ENCODE measurements around the gene RIPK1. TPM values are rescaled to one million over a fixed set of nuclear protein-coding genes. Genes with fewer than 3 reads are reported as not detected.
"Not testable (repeated sequence)": the region's sequence is repeated elsewhere in the genome, so short reads cannot be mapped to it uniquely, and the experiment has no call there.

Gene RIPK1
- total RNA-seq (2022) (11.5 and 11.6 TPM in 2 replicates), Bru-seq, nascent RNA (percentile 73 among the genes with signal in this experiment), BruChase-seq, experiment 1, labeled RNA remaining after a 6-hour chase (percentile 57 among the genes with signal in this experiment), BruChase-seq, experiment 2, labeled RNA remaining after a 2-hour chase (percentile 66 among the genes with signal in this experiment)
- long read RNA-seq, full-length matches to known transcripts: 1 of 7 reads
- long read RNA-seq, partial matches to known transcripts: 1 of 7 reads
- long read RNA-seq, other reads (novel, unspliced or antisense): 5 of 7 reads

DNA sequence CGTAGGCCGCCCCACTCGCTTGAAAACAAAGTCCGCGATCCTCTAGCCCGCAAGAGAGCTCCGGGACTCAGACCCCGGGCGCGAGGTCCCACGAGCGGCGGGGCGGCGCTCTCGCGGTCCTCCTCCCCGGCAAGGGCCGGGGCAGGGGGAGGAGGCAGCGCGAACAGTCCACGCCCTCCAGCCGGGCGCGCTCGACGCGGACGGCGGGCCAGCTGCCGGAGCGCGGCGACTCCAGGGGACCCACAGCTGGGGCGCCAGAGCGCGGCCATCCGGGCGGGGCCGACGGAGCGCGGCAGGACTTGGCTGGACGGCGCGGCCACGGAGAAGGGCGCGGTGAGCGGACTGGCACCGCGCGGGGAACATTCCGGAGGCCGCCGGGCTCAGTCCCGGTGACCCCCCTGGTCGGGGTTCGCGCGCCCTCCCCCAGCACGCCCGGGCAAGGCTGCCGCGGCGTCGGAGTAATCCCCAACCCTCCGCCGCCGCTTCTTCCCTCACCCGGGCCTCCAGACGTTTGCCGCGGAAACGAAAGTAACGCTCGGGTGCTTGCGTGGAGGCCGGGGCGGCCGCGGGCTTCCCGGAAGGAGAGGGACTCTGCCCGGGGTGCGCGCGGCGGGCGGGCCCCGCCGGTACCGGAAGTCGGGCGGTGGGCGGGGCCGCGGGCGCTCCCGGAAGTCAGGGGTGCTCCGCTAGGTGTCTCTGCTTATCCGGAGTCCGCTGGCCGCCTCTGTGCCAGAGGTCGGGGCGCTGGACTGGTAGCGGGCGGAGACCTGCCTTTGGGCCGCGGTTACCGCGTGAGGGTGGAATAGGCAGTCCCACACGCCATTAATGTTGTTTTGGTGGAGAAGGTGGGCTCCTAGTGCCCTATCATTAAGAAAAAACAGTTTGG, at the start of gene RIPK1:
Gene RIPK1, plus strand, starts transcription at position 166 of the 886 bp plus-strand sequence. CDS start 8,330 bp downstream, outside the sequence.
- Mint-ChIP-seq H3K36me3 (ENCODE audit: insufficient read depth, unreplicated experiment) (peaks cover 33% of the 10 kb centered on the region), H3K27me3 (ENCODE audit: unreplicated experiment) (no peaks in the 10 kb centered on the region), H3K4me3 (ENCODE audit: low read depth, unreplicated experiment) (peak within 1 kb of the TSS; percentile 89), H3K9me3 (ENCODE audit: low read depth, unreplicated experiment) (no peaks in the 10 kb centered on the region), H3K4me1 (ENCODE audit: low read depth, unreplicated experiment) (no peaks in the 10 kb centered on the region), H3K27ac (ENCODE audit: unreplicated experiment) (peak within 1 kb of the TSS; percentile 64)
- CTCF ChIA-PET: interaction anchor here (1.0 kb wide), 1 partner anchor 67 kb away, joined by 4 read pairs; no protein-coding TSS in a partner anchor
- peak; percentile 93 for DNase-seq
- TF ChIP-seq, protein P1, sequence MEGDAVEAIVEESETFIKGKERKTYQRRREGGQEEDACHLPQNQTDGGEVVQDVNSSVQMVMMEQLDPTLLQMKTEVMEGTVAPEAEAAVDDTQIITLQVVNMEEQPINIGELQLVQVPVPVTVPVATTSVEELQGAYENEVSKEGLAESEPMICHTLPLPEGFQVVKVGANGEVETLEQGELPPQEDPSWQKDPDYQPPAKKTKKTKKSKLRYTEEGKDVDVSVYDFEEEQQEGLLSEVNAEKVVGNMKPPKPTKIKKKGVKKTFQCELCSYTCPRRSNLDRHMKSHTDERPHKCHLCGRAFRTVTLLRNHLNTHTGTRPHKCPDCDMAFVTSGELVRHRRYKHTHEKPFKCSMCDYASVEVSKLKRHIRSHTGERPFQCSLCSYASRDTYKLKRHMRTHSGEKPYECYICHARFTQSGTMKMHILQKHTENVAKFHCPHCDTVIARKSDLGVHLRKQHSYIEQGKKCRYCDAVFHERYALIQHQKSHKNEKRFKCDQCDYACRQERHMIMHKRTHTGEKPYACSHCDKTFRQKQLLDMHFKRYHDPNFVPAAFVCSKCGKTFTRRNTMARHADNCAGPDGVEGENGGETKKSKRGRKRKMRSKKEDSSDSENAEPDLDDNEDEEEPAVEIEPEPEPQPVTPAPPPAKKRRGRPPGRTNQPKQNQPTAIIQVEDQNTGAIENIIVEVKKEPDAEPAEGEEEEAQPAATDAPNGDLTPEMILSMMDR (IDR thresholded peaks at IDR 0.05; ENCODE audit: unreplicated experiment): no peak
- intact Hi-C loops (cut with micrococcal nuclease; ENCODE audit: unreplicated experiment): loop anchor here (10.0 kb wide), 1 partner anchor 224 kb away; the partner anchor contains the start of gene SERPINB1
- TSS peak; percentile 81 for BruUV-seq (replicated peaks)

DNA sequence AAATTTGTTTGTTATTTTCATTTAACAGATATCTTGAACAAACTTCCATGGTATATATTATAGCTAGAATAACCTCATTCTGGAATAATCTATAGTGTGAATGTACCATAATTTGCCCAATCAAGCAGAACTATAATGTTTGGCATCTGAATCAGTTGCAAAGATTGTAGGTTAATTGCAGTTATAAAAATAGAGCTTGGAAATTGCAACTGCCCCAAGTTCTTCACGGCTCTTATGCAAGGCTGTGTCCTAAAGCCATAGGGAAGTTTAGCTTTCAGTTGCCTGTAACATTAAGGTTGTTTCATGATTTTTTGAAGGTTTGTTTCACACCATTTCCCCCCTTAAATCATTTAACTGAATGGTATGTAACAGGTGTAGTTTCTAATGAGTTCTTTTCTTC, 49.2 kb upstream of the RIPK1 start:
- intact Hi-C loops (cut with micrococcal nuclease; ENCODE audit: unreplicated experiment): no loop called here
- Mint-ChIP-seq H3K4me1 (ENCODE audit: low read depth, unreplicated experiment) (peaks cover 10% of the 10 kb centered on the region), H3K4me3 (ENCODE audit: low read depth, unreplicated experiment) (no peak overlapping the region), H3K27ac (ENCODE audit: unreplicated experiment) (no peak overlapping the region), H3K27me3 (ENCODE audit: unreplicated experiment) (no peaks in the 10 kb centered on the region), H3K9me3 (ENCODE audit: low read depth, unreplicated experiment) (peaks cover 4% of the 10 kb centered on the region), H3K36me3 (ENCODE audit: insufficient read depth, unreplicated experiment) (peaks cover 6% of the 10 kb centered on the region)
- TF ChIP-seq, protein P1 (IDR thresholded peaks at IDR 0.05; ENCODE audit: unreplicated experiment): no peak
- BruUV-seq (replicated peaks): no TSS peak
- no peak for DNase-seq
- CTCF ChIA-PET: interaction anchor here (1.2 kb wide), 1 partner anchor 20 kb away, joined by 3 read pairs; no protein-coding TSS in a partner anchor

- H3K36me3 Mint-ChIP-seq (ENCODE audit: insufficient read depth, unreplicated experiment): peaks cover 6% of the 10 kb centered on the region
- H3K27me3 Mint-ChIP-seq (ENCODE audit: unreplicated experiment): no peaks in the 10 kb centered on the region
- intact Hi-C loops (cut with micrococcal nuclease; ENCODE audit: unreplicated experiment): no loop called here
- no peak overlapping the region for H3K4me3 Mint-ChIP-seq (ENCODE audit: low read depth, unreplicated experiment)
- no TSS peak for BruUV-seq (replicated peaks)
- CTCF ChIA-PET: interaction anchor here (0.7 to 1.2 kb wide), 2 partner anchors 21 kb away, joined by 3 read pairs; no protein-coding TSS in a partner anchor
- peaks cover 10% of the 10 kb centered on the region for H3K4me1 Mint-ChIP-seq (ENCODE audit: low read depth, unreplicated experiment)
- no peak overlapping the region for H3K27ac Mint-ChIP-seq (ENCODE audit: unreplicated experiment)
- TF ChIP-seq, protein P1 (IDR thresholded peaks at IDR 0.05; ENCODE audit: unreplicated experiment): no peak
- H3K9me3 Mint-ChIP-seq (ENCODE audit: low read depth, unreplicated experiment): peaks cover 4% of the 10 kb centered on the region
- DNase-seq: no peak
These were observed 48.5 kb upstream of the RIPK1 start for GRCh38 chr6:3019749-3020320.

DNA sequence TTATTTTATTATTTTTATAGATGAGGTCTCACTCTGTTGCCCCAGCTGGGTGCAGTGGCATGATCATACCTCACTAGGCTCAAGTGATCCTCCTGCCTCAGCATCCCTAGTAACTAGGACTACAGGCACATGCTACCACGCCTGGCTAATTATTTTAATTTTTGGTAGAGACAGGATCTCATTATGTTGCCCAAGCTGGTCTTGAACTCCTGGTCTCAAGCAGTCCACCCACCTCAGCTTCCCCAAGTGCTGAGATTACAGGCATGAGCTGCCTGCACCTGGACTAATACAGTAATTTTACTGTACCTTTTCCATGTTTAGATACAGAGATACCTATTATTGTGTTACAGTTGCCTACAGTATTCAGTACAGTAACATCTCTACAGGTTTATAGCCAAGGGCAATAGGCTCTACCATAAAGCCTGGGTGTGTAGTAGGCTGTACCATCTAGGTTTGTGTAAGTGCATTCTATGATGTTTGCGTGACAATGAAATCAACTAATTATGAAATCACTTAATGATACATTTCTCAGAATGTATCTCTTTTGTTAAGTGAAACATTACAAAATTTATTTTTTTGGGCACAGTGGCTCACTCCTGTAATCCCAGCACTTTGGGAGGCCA, 47.2 kb upstream of the RIPK1 start:
- H3K9me3 Mint-ChIP-seq (ENCODE audit: low read depth, unreplicated experiment); DNase-seq; H3K36me3 Mint-ChIP-seq (ENCODE audit: insufficient read depth, unreplicated experiment); BruUV-seq (replicated peaks); H3K27me3 Mint-ChIP-seq (ENCODE audit: unreplicated experiment); H3K27ac Mint-ChIP-seq (ENCODE audit: unreplicated experiment); CTCF ChIA-PET; H3K4me3 Mint-ChIP-seq (ENCODE audit: low read depth, unreplicated experiment); H3K4me1 Mint-ChIP-seq (ENCODE audit: low read depth, unreplicated experiment); intact Hi-C loops (cut with micrococcal nuclease; ENCODE audit: unreplicated experiment): not testable (repeated sequence)

Measured in Calu3 (cell line).